ENCODE data around the gene RAB38. TPM values are rescaled to one million over a fixed set of nuclear protein-coding genes. Genes with fewer than 3 reads are reported as not detected.

RAB38 gene
- total and polyA plus RNA-seq, 10 of the 15 experiments (the other 5 are each of a cell fraction or from before 2014, with no cell fraction given) = 8.4 to 30.5 (median 11.7) TPM

GRCh38 chr11:88178191-88178590 lies 2.9 kb upstream of the RAB38 start:
- Histone ChIP-seq H4K20me1 (ENCODE audit: control insufficient read depth, insufficient read depth) (no peaks in the 10 kb centered on the region), H3K27me3 (replicated peaks in 1 of 2; ENCODE audit: control insufficient read depth in 2 of 2, insufficient read depth in 2 of 2, low read length in 1 of 2) (no peaks in the 10 kb centered on the region), H2AFZ (ENCODE audit: control insufficient read depth, low read depth, low read length) (no peak overlapping the region), H3K27ac (ENCODE audit: control insufficient read depth, insufficient read depth) (no peak overlapping the region), H3K4me2 (ENCODE audit: control insufficient read depth, insufficient read depth) (no peak overlapping the region), H3K9me3 (replicated peaks; ENCODE audit: control insufficient read depth, insufficient read depth, low read length) (no peaks in the 10 kb centered on the region), H3K9ac (ENCODE audit: control insufficient read depth, insufficient read depth, low read length) (no peak overlapping the region), H3K36me3 (ENCODE audit: control insufficient read depth in 2 of 2, insufficient read depth in 2 of 2, low read length in 1 of 2) (no peaks in the 10 kb centered on the region), H3K79me2 (ENCODE audit: control insufficient read depth, insufficient read depth, low read length) (no peaks in the 10 kb centered on the region), H3K4me1 (ENCODE audit: control insufficient read depth, insufficient read depth, low read length) (peaks cover 27% of the 10 kb centered on the region), H3K4me3 (no peak overlapping the region)
- in situ Hi-C loops (cut with MboI) = no loop called here
- TF ChIP-seq, protein P1, sequence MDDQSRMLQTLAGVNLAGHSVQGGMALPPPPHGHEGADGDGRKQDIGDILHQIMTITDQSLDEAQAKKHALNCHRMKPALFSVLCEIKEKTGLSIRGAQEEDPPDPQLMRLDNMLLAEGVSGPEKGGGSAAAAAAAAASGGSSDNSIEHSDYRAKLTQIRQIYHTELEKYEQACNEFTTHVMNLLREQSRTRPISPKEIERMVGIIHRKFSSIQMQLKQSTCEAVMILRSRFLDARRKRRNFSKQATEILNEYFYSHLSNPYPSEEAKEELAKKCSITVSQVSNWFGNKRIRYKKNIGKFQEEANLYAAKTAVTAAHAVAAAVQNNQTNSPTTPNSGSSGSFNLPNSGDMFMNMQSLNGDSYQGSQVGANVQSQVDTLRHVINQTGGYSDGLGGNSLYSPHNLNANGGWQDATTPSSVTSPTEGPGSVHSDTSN (IDR thresholded peaks at IDR 0.05; ENCODE audit: insufficient replicate concordance, low read depth, low read length) = no peak
- TF ChIP-seq STAT1 (conservative IDR thresholded peaks at IDR 0.05) = no peak
- TF ChIP-seq, protein P2, sequence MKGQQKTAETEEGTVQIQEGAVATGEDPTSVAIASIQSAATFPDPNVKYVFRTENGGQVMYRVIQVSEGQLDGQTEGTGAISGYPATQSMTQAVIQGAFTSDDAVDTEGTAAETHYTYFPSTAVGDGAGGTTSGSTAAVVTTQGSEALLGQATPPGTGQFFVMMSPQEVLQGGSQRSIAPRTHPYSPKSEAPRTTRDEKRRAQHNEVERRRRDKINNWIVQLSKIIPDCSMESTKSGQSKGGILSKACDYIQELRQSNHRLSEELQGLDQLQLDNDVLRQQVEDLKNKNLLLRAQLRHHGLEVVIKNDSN (IDR thresholded peaks at IDR 0.05; ENCODE audit: borderline replicate concordance, extremely low read length, insufficient read depth, low read depth, low read length) = no peak
- TF ChIP-seq IKZF1 (conservative IDR thresholded peaks at IDR 0.05) = no peak
- no peak for TF ChIP-seq EP300 (IDR thresholded peaks at IDR 0.05; ENCODE audit: borderline replicate concordance in 1 of 2, control insufficient read depth in 1 of 2, low read depth in 2 of 2, low read length in 2 of 2)
- TF ChIP-seq MEF2B (IDR thresholded peaks at IDR 0.05; ENCODE audit: partially characterized antibody, poor library complexity, severe bottlenecking) = no peak
- TF ChIP-seq, protein P3, sequence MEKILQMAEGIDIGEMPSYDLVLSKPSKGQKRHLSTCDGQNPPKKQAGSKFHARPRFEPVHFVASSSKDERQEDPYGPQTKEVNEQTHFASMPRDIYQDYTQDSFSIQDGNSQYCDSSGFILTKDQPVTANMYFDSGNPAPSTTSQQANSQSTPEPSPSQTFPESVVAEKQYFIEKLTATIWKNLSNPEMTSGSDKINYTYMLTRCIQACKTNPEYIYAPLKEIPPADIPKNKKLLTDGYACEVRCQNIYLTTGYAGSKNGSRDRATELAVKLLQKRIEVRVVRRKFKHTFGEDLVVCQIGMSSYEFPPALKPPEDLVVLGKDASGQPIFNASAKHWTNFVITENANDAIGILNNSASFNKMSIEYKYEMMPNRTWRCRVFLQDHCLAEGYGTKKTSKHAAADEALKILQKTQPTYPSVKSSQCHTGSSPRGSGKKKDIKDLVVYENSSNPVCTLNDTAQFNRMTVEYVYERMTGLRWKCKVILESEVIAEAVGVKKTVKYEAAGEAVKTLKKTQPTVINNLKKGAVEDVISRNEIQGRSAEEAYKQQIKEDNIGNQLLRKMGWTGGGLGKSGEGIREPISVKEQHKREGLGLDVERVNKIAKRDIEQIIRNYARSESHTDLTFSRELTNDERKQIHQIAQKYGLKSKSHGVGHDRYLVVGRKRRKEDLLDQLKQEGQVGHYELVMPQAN (conservative IDR thresholded peaks at IDR 0.05) = no peak
- no peak for TF ChIP-seq ZBED1 (IDR thresholded peaks at IDR 0.05; ENCODE audit: borderline replicate concordance)
- no peak for TF ChIP-seq FOS (IDR thresholded peaks at IDR 0.05; ENCODE audit: borderline replicate concordance, extremely low read depth, insufficient read length)
- BruUV-seq (replicated peaks) = no TSS peak
- ChIA-PET CTCF (interaction anchor here (0.9 kb wide), 1 partner anchor 364 kb away, joined by 3 read pairs; no protein-coding TSS in a partner anchor), POLR2A (interaction anchor here (0.5 to 1.3 kb wide), 2 partner anchors 16 to 373 kb away, joined by 3 to 4 read pairs; no protein-coding TSS in a partner anchor), RAD21 (ENCODE audit: unreplicated experiment) (interaction anchor here (1.0 to 1.6 kb wide), 3 partner anchors 72 to 156 kb away, joined by 3 to 8 read pairs (median 4); no protein-coding TSS in a partner anchor), SMC1A (ENCODE audit: uncharacterized antibody, unreplicated experiment) (interaction anchor here (0.9 to 5.1 kb wide), 9 partner anchors 13 to 160 kb away, joined by 3 to 23 read pairs (median 4); no protein-coding TSS in a partner anchor)
- ATAC-seq = no peak
- WGBS (ENCODE audit: insufficient coverage, insufficient replicate concordance, low lambda C conversion rate, missing lambda C conversion rate) = 49% methylated on average over 4 of the region's 4 CpGs
- DNase-seq (ENCODE audit: low read depth, low spot score) = no peak
- intact Hi-C loops (cut with micrococcal nuclease; ENCODE audit: unreplicated experiment) = loop anchor here (5.0 kb wide), 3 partner anchors 124 to 179 kb away; partner anchors contain the start of gene CTSC
- no peak for FAIRE-seq
